22Rv1 (cell line): ENCODE data around the gene BCAS1.

Experiments
- CTCF ChIP-seq: fragments of 450-650 bp; IDR thresholded peaks from 2 replicates; pipeline ENCODE4 v1.5.1; 2017; ENCODE audit warnings: mild to moderate bottlenecking
- ZFX ChIP-seq: fragments of 450-650 bp; IDR thresholded peaks from 2 replicates; pipeline ENCODE4 v1.6.1; 2017; ENCODE audit warnings: antibody characterized with exemption, borderline replicate concordance

DNA sequence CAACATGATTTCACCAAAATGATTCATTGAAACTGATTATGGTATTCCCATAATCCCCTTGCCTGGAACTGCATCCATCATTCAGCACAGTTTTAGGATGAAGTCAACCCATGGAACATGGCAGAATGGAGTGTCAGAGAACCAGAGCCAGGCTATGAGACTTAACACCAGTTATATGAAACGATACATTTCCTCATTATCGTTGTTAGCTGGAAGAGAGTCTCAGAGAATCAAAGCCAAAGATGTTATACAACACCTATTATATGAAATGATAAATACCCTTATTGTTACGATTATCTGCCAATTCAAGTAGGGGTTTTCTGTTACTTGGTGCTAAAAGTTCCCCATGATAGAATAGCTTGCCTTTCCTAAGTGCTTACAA lies 131.2 kb downstream of the BCAS1 start:
- TF ChIP-seq CTCF (no peak), ZFX (no peak)
